ENCODE data around the gene ARL4A. TPM values are rescaled to one million over a fixed set of nuclear protein-coding genes. Genes with fewer than 3 reads are reported as not detected.

Gene ARL4A
- total and polyA plus RNA-seq, 2 of the 13 experiments (the other 11 are each of a cell fraction or from before 2014, with no cell fraction given) = 10.8 to 25.6 TPM

DNA sequence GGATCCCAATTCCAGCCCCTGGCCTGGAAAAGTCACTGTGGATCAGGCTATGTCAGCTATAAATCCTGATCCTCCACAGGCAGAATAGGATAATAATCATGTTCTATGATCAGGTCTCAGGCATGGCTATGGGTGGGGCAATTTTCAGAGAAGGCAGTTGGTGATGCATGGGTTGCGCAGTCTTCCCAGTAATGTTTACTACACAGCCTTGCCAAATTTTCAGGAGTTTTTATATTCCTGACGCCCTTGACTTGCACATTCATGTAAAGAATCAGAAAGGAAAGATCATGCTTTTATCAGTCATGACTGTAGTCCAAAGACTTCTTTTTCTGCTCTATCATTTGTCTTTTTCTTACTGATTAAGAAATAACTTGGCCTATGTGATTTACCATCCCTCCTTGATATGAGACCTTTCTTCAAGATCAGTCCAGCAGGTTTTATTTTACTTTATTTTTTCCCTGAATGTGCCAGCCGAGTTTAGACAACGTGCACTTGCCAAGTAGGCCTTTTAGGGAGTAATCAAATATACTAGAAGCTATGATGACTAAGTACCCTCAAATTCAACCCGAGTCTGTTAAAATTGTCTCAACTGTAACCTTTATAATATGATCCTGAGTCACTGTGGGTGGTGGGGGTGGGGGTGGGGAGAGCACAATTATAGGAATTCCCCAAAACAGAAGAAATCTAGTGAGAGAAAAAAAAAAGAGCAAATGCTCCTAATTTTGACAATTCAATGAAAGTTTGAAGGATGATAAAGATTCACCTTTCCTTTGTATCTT, 31.9 kb downstream of the ARL4A start:
- Histone ChIP-seq H3K36me3 (replicated peaks in 1 of 2; ENCODE audit: control insufficient read depth in 1 of 2, insufficient read depth in 2 of 2, low read length in 2 of 2) (no peaks in the 10 kb centered on the region), H3K4me2 (ENCODE audit: low read depth, low read length) (no peak overlapping the region), H3K9me3 (ENCODE audit: low read length) (no peaks in the 10 kb centered on the region), H3K4me3 (replicated peaks in 1 of 3; ENCODE audit: insufficient read depth in 1 of 3, low read depth in 2 of 3, low read length in 3 of 3) (no peak overlapping the region), H3K27me3 (ENCODE audit: control insufficient read depth in 1 of 2, insufficient read depth in 2 of 2, low read length in 2 of 2) (no peaks in the 10 kb centered on the region), H3K4me1 (ENCODE audit: insufficient read depth, low read length) (peaks cover 20% of the 10 kb centered on the region), H3K27ac (ENCODE audit: extremely low read length, insufficient read depth, low read length) (no peak overlapping the region), H3K9ac (ENCODE audit: insufficient read depth, low read depth, low read length) (no peak overlapping the region), H4K20me1 (ENCODE audit: insufficient read depth, low read length) (no peaks in the 10 kb centered on the region), H2AFZ (ENCODE audit: low read length) (no peak overlapping the region), H3K79me2 (ENCODE audit: insufficient read depth, low read length) (no peaks in the 10 kb centered on the region)
- WGBS (ENCODE audit: low lambda C conversion rate) = 62% methylated on average over 5 of the region's 5 CpGs
- FAIRE-seq (no peak), DNase-seq (ENCODE audit: low spot score) (no peak), ATAC-seq (no peak)
- BruUV-seq (replicated peaks) = no TSS peak
- intact Hi-C loops (cut with micrococcal nuclease; ENCODE audit: unreplicated experiment) (no loop called here), in situ Hi-C loops (cut with HindIII; ENCODE audit: extremely low pct_ligation_motif_present, low pct_unique_long_range_greater_than_20kb) (no loop called here)
- POLR2A ChIA-PET = no interaction called here
- TF ChIP-seq AHR (CRISPR knock-in tag; IDR thresholded peaks at IDR 0.05) (no peak), ZNF670 (CRISPR knock-in tag; IDR thresholded peaks at IDR 0.05; ENCODE audit: borderline replicate concordance) (no peak)
- CTCF ChIA-PET (ENCODE audit: low intra/inter-chr PET ratio, low total read pairs) = no interaction called here

DNA sequence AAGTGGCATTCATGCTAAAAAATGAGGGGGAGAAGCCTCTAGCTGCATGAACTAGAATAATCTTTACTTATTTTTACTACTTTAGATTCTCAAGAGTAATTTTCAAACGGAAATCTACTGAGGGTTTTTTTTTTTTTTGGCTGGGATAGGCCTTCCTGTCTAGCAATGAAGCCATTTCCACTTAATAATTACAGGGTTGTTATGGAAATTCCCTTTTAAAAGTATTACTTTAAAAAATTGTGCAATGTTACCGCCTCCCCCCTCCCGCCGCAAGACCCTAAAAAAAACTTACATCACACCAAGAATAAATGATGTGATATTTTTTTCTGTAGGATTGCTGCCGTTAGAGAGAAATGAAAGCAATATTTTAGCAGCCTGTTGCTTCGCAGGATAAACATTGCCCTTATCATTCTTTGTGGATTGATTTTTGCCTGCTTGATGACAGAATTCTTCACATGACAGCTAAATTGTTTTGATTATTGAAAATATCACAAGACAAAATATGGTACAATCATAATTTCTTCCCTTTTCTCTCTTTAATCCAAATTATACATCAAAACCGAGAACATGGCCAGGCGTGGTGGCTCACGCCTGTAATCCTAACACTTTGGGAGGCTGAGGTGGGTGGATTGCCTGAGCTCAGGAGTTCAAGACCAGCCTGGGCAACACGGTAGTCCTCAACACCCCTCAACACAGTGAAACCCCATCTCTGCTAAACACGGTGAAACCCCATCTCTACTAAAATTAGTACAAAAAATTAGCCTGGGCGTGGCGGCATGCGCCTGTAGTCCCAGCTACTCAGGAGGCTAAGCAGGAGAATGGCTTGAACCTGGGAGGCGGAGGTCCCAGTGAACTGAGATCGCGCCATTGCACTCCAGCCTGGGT, 32.8 kb downstream of the ARL4A start:
- Histone ChIP-seq H3K4me2 (ENCODE audit: low read depth, low read length) (no peak overlapping the region), H3K27me3 (ENCODE audit: control insufficient read depth in 1 of 2, insufficient read depth in 2 of 2, low read length in 2 of 2) (no peaks in the 10 kb centered on the region), H2AFZ (ENCODE audit: low read length) (no peak overlapping the region), H3K4me3 (replicated peaks in 1 of 3; ENCODE audit: insufficient read depth in 1 of 3, low read depth in 2 of 3, low read length in 3 of 3) (no peak overlapping the region), H3K36me3 (replicated peaks in 1 of 2; ENCODE audit: control insufficient read depth in 1 of 2, insufficient read depth in 2 of 2, low read length in 2 of 2) (no peaks in the 10 kb centered on the region), H4K20me1 (ENCODE audit: insufficient read depth, low read length) (no peaks in the 10 kb centered on the region), H3K9me3 (ENCODE audit: low read length) (no peaks in the 10 kb centered on the region), H3K27ac (ENCODE audit: extremely low read length, insufficient read depth, low read length) (no peak overlapping the region), H3K4me1 (ENCODE audit: insufficient read depth, low read length) (peaks cover 17% of the 10 kb centered on the region), H3K79me2 (ENCODE audit: insufficient read depth, low read length) (no peaks in the 10 kb centered on the region), H3K9ac (ENCODE audit: insufficient read depth, low read depth, low read length) (no peak overlapping the region)
- intact Hi-C loops (cut with micrococcal nuclease; ENCODE audit: unreplicated experiment) = no loop called here
- POLR2A ChIA-PET = no interaction called here
- in situ Hi-C loops (cut with HindIII; ENCODE audit: extremely low pct_ligation_motif_present, low pct_unique_long_range_greater_than_20kb) = no loop called here
- no peak for DNase-seq (ENCODE audit: low spot score)
- CTCF ChIA-PET (ENCODE audit: low intra/inter-chr PET ratio, low total read pairs) = no interaction called here
- ATAC-seq = no peak
- 81% methylated on average over 17 of the region's 17 CpGs for WGBS (ENCODE audit: low lambda C conversion rate)
- no TSS peak for BruUV-seq (replicated peaks)
- FAIRE-seq = no peak
- TF ChIP-seq, protein P1, sequence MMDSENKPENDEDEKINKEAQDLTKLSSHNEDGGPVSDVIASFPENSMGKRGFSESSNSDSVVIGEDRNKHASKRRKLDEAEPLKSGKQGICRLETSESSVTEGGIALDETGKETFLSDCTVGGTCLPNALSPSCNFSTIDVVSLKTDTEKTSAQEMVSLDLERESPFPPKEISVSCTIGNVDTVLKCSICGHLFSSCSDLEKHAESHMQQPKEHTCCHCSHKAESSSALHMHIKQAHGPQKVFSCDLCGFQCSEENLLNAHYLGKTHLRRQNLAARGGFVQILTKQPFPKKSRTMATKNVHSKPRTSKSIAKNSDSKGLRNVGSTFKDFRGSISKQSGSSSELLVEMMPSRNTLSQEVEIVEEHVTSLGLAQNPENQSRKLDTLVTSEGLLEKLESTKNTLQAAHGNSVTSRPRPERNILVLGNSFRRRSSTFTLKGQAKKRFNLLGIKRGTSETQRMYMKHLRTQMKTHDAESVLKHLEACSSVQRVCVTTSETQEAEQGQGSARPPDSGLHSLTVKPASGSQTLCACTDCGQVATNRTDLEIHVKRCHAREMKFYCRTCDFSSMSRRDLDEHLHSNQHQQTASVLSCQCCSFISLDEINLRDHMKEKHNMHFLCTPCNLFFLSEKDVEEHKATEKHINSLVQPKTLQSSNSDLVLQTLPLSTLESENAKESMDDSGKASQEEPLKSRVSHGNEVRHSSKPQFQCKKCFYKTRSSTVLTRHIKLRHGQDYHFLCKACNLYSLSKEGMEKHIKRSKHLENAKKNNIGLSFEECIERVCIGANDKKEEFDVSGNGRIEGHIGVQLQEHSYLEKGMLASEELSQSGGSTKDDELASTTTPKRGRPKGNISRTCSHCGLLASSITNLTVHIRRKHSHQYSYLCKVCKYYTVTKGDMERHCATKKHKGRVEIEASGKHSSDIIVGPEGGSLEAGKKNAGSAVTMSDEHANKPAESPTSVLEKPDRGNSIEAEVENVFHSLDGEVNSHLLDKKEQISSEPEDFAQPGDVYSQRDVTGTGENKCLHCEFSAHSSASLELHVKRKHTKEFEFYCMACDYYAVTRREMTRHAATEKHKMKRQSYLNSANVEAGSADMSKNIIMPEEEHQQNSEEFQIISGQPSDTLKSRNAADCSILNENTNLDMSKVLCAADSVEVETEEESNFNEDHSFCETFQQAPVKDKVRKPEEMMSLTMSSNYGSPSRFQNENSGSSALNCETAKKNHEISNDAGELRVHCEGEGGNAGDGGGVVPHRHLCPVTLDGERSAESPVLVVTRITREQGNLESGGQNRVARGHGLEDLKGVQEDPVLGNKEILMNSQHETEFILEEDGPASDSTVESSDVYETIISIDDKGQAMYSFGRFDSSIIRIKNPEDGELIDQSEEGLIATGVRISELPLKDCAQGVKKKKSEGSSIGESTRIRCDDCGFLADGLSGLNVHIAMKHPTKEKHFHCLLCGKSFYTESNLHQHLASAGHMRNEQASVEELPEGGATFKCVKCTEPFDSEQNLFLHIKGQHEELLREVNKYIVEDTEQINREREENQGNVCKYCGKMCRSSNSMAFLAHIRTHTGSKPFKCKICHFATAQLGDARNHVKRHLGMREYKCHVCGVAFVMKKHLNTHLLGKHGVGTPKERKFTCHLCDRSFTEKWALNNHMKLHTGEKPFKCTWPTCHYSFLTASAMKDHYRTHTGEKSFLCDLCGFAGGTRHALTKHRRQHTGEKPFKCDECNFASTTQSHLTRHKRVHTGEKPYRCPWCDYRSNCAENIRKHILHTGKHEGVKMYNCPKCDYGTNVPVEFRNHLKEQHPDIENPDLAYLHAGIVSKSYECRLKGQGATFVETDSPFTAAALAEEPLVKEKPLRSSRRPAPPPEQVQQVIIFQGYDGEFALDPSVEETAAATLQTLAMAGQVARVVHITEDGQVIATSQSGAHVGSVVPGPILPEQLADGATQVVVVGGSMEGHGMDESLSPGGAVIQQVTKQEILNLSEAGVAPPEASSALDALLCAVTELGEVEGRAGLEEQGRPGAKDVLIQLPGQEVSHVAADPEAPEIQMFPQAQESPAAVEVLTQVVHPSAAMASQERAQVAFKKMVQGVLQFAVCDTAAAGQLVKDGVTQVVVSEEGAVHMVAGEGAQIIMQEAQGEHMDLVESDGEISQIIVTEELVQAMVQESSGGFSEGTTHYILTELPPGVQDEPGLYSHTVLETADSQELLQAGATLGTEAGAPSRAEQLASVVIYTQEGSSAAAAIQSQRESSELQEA (CRISPR knock-in tag; IDR thresholded peaks at IDR 0.05; ENCODE audit: not compliant biosample characterization) = no peak
- no peak for TF ChIP-seq ZNF850 (CRISPR knock-in tag; conservative IDR thresholded peaks at IDR 0.05)
- no peak for TF ChIP-seq ZC3H4 (CRISPR knock-in tag; IDR thresholded peaks at IDR 0.05; ENCODE audit: borderline replicate concordance)

Measured in HepG2 (cell line).